Measurements from ENCODE around the gene MRPL23. TPM values are rescaled to one million over a fixed set of nuclear protein-coding genes. Genes with fewer than 3 reads are reported as not detected.

MRPL23 gene
- polyA plus RNA-seq, 1 experiment, result 39.8 TPM

GRCh38 chr11:1997755-1998154 lies 50.6 kb downstream of the MRPL23 start, which contains the start of gene H19:
H19 (minus strand) TSS chr11:1997842.
- ChIA-PET CTCF (interaction anchor here (0.8 to 2.4 kb wide), 10 partner anchors 15 to 305 kb away, joined by 4 to 13 read pairs (median 6); partner anchors contain the start of gene MRPL23), POLR2A (no interaction called here)
- Histone ChIP-seq H3K4me3 (ENCODE audit: low read depth, low read length) (no peak within 1 kb of the TSS), H3K36me3 (ENCODE audit: control insufficient read depth, insufficient read depth, low read length) (no peaks in the 10 kb centered on the region), H3K27me3 (ENCODE audit: control insufficient read depth, insufficient read depth, low read length) (no peaks in the 10 kb centered on the region)
- DNase-seq (ENCODE audit: low read depth), result no peak
- TF ChIP-seq CTCF (IDR thresholded peaks at IDR 0.05; ENCODE audit: insufficient read depth, low read depth, low read length), result no peak

GRCh38 chr11:1998290-1998689 lies 51.2 kb downstream of the MRPL23 start:
- H3K4me3 ChIP-seq (ENCODE audit: low read depth, low read length), result no peak overlapping the region
- DNase-seq (ENCODE audit: low read depth), result no peak
- H3K27me3 ChIP-seq (ENCODE audit: control insufficient read depth, insufficient read depth, low read length), result no peaks in the 10 kb centered on the region
- no peak for TF ChIP-seq CTCF (IDR thresholded peaks at IDR 0.05; ENCODE audit: insufficient read depth, low read depth, low read length)
- POLR2A ChIA-PET, result no interaction called here
- CTCF ChIA-PET, result interaction anchor here (0.9 to 2.4 kb wide), 8 partner anchors 16 to 305 kb away, joined by 4 to 13 read pairs (median 6); partner anchors contain the start of gene MRPL23
- H3K36me3 ChIP-seq (ENCODE audit: control insufficient read depth, insufficient read depth, low read length), result no peaks in the 10 kb centered on the region

GRCh38 chr11:1998861-1999260 lies 51.7 kb downstream of the MRPL23 start:
- no peak for TF ChIP-seq CTCF (IDR thresholded peaks at IDR 0.05; ENCODE audit: insufficient read depth, low read depth, low read length)
- H3K27me3 ChIP-seq (ENCODE audit: control insufficient read depth, insufficient read depth, low read length), result no peaks in the 10 kb centered on the region
- POLR2A ChIA-PET, result no interaction called here
- DNase-seq (ENCODE audit: low read depth), result no peak
- no peak overlapping the region for H3K4me3 ChIP-seq (ENCODE audit: low read depth, low read length)
- CTCF ChIA-PET, result interaction anchor here (0.7 to 4.1 kb wide), 16 partner anchors 37 to 348 kb away, joined by 3 to 79 read pairs (median 4); partner anchors contain the start of gene SYT8
- H3K36me3 ChIP-seq (ENCODE audit: control insufficient read depth, insufficient read depth, low read length), result no peaks in the 10 kb centered on the region

GRCh38 chr11:2002042-2002776 lies 55.1 kb downstream of the MRPL23 start:
- H3K4me3 ChIP-seq (ENCODE audit: low read depth, low read length), result no peak overlapping the region
- TF ChIP-seq CTCF (IDR thresholded peaks at IDR 0.05; ENCODE audit: insufficient read depth, low read depth, low read length), result no peak
- no peaks in the 10 kb centered on the region for H3K36me3 ChIP-seq (ENCODE audit: control insufficient read depth, insufficient read depth, low read length)
- no peaks in the 10 kb centered on the region for H3K27me3 ChIP-seq (ENCODE audit: control insufficient read depth, insufficient read depth, low read length)
- ChIA-PET POLR2A (no interaction called here), CTCF (interaction anchor here (0.6 to 4.8 kb wide), 32 partner anchors 8 to 363 kb away, joined by 3 to 79 read pairs (median 5); partner anchors contain the start of genes KRTAP5-6, SYT8 and TNNI2)
- DNase-seq (ENCODE audit: low read depth), result no peak

- Histone ChIP-seq H3K4me3 (ENCODE audit: low read depth, low read length) (no peak overlapping the region), H3K36me3 (ENCODE audit: control insufficient read depth, insufficient read depth, low read length) (no peaks in the 10 kb centered on the region), H3K27me3 (ENCODE audit: control insufficient read depth, insufficient read depth, low read length) (no peaks in the 10 kb centered on the region)
- ChIA-PET CTCF (interaction anchor here (0.6 to 4.8 kb wide), 25 partner anchors 7 to 371 kb away, joined by 3 to 79 read pairs (median 5); partner anchors contain the start of genes KRTAP5-6 and SYT8), POLR2A (no interaction called here)
- TF ChIP-seq CTCF (IDR thresholded peaks at IDR 0.05; ENCODE audit: insufficient read depth, low read depth, low read length), result no peak
- DNase-seq (ENCODE audit: low read depth), result no peak
These were observed 55.7 kb downstream of the MRPL23 start for GRCh38 chr11:2002807-2003206.

Data from BJ (cell line).